ENCODE data around the gene SLC35G3.
"Not testable (repeated sequence)": the region's sequence is repeated elsewhere in the genome, so short reads cannot be mapped to it uniquely, and the experiment has no call there.

The SLC35G3 gene

GRCh38 chr17:35210741-35211140 lies 16.5 kb upstream of the SLC35G3 start:
- DNase-seq (ENCODE audit: insufficient read length, low spot score), result no peak
- FAIRE-seq, result no peak
- no peak for TF ChIP-seq CTCF (IDR thresholded peaks at IDR 0.05; ENCODE audit: insufficient read depth, missing control alignments)

GRCh38 chr17:35202582-35202981 lies 8.4 kb upstream of the SLC35G3 start:
- DNase-seq (ENCODE audit: insufficient read length, low spot score); FAIRE-seq: not testable (repeated sequence)

- DNase-seq (ENCODE audit: insufficient read length, low spot score); FAIRE-seq: not testable (repeated sequence)
These were observed 869 bp upstream of the SLC35G3 start for GRCh38 chr17:35195062-35195461.

GRCh38 chr17:35192708-35193107 lies 1.5 kb downstream of the SLC35G3 start:
- TF ChIP-seq CTCF (IDR thresholded peaks at IDR 0.05; ENCODE audit: insufficient read depth, missing control alignments), result no peak
- DNase-seq (ENCODE audit: insufficient read length, low spot score) (no peak), FAIRE-seq (no peak)

GRCh38 chr17:35191001-35191695 lies 3.0 kb downstream of the SLC35G3 start:
- FAIRE-seq (no peak), DNase-seq (ENCODE audit: insufficient read length, low spot score) (no peak)
- no peak for TF ChIP-seq CTCF (IDR thresholded peaks at IDR 0.05; ENCODE audit: insufficient read depth, missing control alignments)

GRCh38 chr17:35189291-35189690 lies 4.9 kb downstream of the SLC35G3 start:
- FAIRE-seq (no peak), DNase-seq (ENCODE audit: insufficient read length, low spot score) (no peak)
- TF ChIP-seq CTCF (IDR thresholded peaks at IDR 0.05; ENCODE audit: insufficient read depth, missing control alignments), result no peak

GRCh38 chr17:35188111-35188510 lies 6.1 kb downstream of the SLC35G3 start:
- no peak for TF ChIP-seq CTCF (IDR thresholded peaks at IDR 0.05; ENCODE audit: insufficient read depth, missing control alignments)
- FAIRE-seq (no peak), DNase-seq (ENCODE audit: insufficient read length, low spot score) (no peak)

GRCh38 chr17:35187481-35187880 lies 6.7 kb downstream of the SLC35G3 start:
- no peak for TF ChIP-seq CTCF (IDR thresholded peaks at IDR 0.05; ENCODE audit: insufficient read depth, missing control alignments)
- FAIRE-seq (no peak), DNase-seq (ENCODE audit: insufficient read length, low spot score) (no peak)
